ENCODE measurements around the gene ACVR2B.

The ACVR2B gene

DNA sequence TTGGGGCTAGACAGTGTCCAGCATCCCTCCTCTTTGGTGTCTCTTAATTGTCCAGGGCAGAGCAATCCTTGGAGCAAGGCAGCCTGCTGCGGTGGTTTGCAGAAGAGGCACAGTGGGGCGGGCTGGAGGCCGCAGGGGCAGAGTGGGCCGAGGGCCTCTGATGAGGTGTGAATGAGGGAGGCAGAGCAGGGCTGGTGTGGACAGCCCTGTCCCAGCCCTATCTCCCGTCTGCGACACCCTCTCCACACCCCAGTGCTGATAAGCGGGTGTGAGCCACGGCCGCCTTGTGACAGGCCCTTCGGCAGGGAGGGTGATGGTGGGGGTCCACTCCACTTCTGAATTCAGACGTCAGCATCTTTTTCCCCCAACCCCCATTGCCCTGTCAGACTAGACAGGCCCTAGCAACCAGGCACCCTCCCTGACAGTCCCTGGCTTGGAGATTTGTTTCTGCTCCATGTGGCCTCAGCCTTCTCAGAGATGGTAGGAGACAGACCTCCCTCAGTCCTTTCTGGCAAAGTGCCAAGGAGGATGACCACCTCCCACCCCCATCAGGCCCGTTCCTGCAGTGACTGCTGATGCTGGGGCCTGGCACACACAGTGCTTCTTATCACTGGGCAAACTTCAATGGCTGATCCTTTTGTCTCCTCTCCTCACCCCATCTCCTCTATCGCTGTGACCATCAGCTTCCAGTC, 79.7 kb downstream of the ACVR2B start:
- no peak for DNase-seq

DNA sequence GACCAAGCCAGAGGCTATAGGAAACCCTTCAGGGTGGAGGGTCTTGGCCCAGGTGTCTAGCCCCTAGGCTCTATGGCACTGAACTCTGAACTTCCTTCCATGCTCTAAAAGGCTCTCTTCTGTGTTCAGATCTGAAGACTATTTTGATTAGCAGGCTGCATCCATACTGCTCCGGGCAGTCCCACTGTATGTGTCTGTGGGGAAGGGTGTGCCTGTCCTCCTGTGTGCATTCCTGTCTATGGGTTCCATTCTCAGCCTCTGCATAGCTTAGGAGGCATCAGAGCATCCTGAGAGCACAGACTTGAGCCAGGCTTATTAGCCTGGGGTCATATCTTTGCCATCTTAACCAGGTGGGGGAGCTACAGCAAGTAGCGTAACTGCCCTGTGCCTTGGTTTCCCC, 80.5 kb downstream of the ACVR2B start:
- DNase-seq, result no peak

DNA sequence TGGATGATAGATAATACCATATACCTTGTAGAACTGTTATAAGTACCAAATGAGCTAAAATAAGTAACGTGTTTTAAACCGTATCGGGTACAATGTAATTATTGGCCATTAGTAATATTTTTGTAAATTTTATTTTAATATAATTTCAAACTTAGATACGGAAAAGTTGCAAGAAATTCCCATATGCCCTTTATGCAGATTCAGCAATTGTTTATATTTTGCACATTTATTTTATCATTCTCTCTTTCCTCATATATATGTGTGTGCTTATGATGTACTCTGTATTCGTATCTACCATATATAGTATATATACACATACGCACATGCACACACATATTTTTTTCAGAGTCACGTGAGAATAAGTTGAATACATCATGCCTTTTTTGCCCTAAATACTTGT, 80.9 kb downstream of the ACVR2B start:
- no peak for DNase-seq

DNA sequence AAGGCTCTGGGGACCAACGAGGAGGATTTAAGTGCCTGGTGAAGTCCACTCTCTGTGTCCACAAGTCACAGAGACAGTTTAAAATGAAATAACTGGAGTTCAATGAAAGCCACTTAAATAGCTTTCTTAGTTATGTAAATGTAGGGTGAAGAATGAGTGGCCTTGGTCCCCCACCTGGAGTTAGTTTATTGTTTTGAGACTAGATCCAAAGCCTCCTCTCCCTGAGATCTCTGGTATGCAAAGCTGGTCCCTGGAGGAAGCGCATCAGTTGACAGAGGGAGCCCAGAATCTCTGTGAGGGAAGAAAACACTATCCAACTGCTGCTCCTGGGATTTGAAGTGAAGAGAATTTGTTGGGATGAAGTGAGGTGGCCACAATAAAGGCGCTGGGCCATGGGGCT, 83.0 kb downstream of the ACVR2B start:
- no peak for DNase-seq

DNA sequence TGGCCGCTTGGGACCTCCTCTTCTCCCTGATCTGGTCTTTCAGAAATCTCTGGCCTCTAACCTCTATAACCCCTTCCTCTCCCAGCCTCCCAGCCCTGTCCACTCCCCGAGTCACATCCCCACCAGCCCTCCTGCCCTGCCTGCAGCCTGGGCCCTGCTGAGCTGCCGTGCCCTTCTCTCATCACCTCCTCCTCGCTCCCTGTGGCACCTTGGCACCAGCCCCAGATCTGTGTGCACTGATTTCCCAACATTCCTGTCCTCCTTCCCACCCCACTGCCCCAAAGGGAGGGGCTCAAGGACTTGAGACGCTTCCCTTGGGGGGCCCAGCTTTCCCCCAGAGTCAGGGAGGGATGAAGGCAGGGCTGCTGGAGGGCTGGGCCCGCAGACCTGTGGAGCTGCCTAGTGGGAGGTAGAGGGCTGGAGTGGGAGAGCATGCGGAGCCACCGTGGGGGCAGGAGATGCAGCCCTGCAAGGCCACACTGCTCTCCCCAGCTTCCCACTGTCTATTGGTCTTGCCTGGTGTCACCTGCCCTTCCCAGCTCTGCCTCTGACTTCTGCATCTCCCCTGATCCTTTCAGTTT, 85.2 kb downstream of the ACVR2B start:
- DNase-seq, result no peak

DNA sequence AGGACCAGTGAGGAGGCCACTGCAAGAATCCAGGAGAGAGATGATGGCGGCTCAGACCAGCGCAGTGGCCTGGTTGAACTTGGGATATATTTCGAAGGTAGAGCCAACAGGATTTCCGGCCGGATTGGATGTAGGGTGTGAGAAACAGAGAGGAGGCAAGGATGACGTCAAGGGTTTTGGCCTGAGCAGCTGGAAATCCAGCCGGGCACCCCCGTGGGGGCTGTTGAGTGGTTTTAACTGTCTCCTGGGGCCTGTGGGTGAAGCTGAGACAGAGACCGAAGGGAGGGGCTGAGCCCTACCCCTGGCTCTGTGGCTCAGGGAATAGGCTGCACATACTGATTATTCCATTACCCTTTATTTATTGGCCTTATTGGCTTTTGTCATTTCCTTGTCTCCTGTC, 88.1 kb downstream of the ACVR2B start:
- DNase-seq, result no peak
